PC-9 (cell line): ENCODE measurements around the gene PRXL2A. TPM values are rescaled to one million over a fixed set of nuclear protein-coding genes. Genes with fewer than 3 reads are reported as not detected.

ENCODE experiments used
- BruUV-seq: library from RNA; stranded (reverse); fragments of 400-500 nt; replicated peaks from 2 replicates; lab custom pipeline; 2021; lab: Mats Ljungman, UMichigan
- CTCF ChIA-PET: fragments of 300-600 bp; sonication (Branson Sonifier 250); formaldehyde crosslinking; loops from one replicate; lab custom pipeline; 2022; ENCODE audit warnings: antibody characterized with exemption; lab: Charles Lee
- POLR2A ChIA-PET: fragments of 300-600 bp; sonication (Branson Sonifier 250); formaldehyde crosslinking; loops from one replicate; lab custom pipeline; 2022; ENCODE audit warnings: antibody characterized with exemption; ENCODE audit not compliant: unreplicated experiment; lab: Charles Lee
- DNase-seq, 2 experiments: peaks; one replicate each; pipeline versions ENCODE4 v3.0.0 to v3.0.0-alpha.2; 2015 to 2022; ENCODE audit warnings: mixed read lengths in 1 of 2
- H2AFZ ChIP-seq: fragments of 200-600 bp; sonication (generic); 2 replicates; pipeline ENCODE4 v1.8.1; 2017; ENCODE audit warnings: antibody characterized with exemption
- H3F3A ChIP-seq: fragments of 200-600 bp; sonication (generic); 2 replicates; pipeline ENCODE4 v1.8.1; 2017; ENCODE audit warnings: antibody characterized with exemption, mild to moderate bottlenecking, low read depth; ENCODE audit not compliant: insufficient read depth
- H3K27ac ChIP-seq: fragments of 200-600 bp; sonication (generic); 2 replicates; pipeline ENCODE4 v1.6.1; 2016; ENCODE audit warnings: mixed run types
- H3K27me3 ChIP-seq: fragments of 200-600 bp; sonication (generic); 2 replicates; pipeline ENCODE4 v1.6.1; 2016; ENCODE audit warnings: low read depth, mixed run types; ENCODE audit not compliant: insufficient read depth
- H3K36me3 ChIP-seq: fragments of 200-600 bp; sonication (generic); 2 replicates; pipeline ENCODE4 v1.6.1; 2016; ENCODE audit warnings: low read depth, mixed run types
- H3K4me1 ChIP-seq: fragments of 200-600 bp; sonication (generic); replicated peaks from 2 replicates; pipeline ENCODE4 v1.6.1; 2016; ENCODE audit warnings: mixed run types; ENCODE audit not compliant: insufficient read depth
- H3K4me2 ChIP-seq: fragments of 200-600 bp; sonication (generic); 2 replicates; pipeline ENCODE4 v1.6.1; 2017; ENCODE audit warnings: mixed run types
- H3K4me3 ChIP-seq: fragments of 200-600 bp; sonication (generic); 2 replicates; pipeline ENCODE4 v1.6.1; 2016; ENCODE audit warnings: mixed run types
- H3K79me2 ChIP-seq: fragments of 200-600 bp; sonication (generic); 2 replicates; pipeline ENCODE4 v1.6.1; 2017; ENCODE audit warnings: low read depth, mixed run types
- H3K9me2 ChIP-seq: fragments of 200-600 bp; sonication (generic); 2 replicates; pipeline ENCODE4 v1.8.1; 2017; ENCODE audit warnings: mild to moderate bottlenecking; ENCODE audit not compliant: insufficient read depth
- H3K9me3 ChIP-seq: fragments of 200-600 bp; sonication (generic); 2 replicates; pipeline ENCODE4 v1.8.1; 2016; ENCODE audit warnings: low read depth; ENCODE audit not compliant: insufficient read depth
- H4K20me1 ChIP-seq: fragments of 200-600 bp; sonication (generic); 2 replicates; pipeline ENCODE4 v1.8.1; 2017; ENCODE audit not compliant: insufficient read depth
- EZH2 ChIP-seq: fragments of 200-600 bp; sonication (generic); IDR thresholded peaks from 2 replicates; pipeline ENCODE4 v1.8.0; 2017; ENCODE audit warnings: antibody characterized with exemption, low read depth
- intact Hi-C: fragments of 100-400 bp; cut with micrococcal nuclease; formaldehyde crosslinking; loops from one replicate; pipeline ENCODE4 v1.10.0; 2022; ENCODE audit not compliant: unreplicated experiment
- total RNA-seq: library from RNA; stranded (reverse); gene quantifications from 2 replicates; pipeline ENCODE4 v1.2.3, GENCODE V29; 2021
- TF ChIP-seq, protein P1 (sequence below): fragments of 200-600 bp; sonication (generic); conservative IDR thresholded peaks from 2 replicates; pipeline ENCODE4 v1.6.1; 2017; ENCODE audit warnings: mixed run types, antibody characterized with exemption, mild to moderate bottlenecking, moderate library complexity

PRXL2A gene
- total RNA-seq, 1 experiment from 2014 or later, result 88.7 TPM

DNA sequence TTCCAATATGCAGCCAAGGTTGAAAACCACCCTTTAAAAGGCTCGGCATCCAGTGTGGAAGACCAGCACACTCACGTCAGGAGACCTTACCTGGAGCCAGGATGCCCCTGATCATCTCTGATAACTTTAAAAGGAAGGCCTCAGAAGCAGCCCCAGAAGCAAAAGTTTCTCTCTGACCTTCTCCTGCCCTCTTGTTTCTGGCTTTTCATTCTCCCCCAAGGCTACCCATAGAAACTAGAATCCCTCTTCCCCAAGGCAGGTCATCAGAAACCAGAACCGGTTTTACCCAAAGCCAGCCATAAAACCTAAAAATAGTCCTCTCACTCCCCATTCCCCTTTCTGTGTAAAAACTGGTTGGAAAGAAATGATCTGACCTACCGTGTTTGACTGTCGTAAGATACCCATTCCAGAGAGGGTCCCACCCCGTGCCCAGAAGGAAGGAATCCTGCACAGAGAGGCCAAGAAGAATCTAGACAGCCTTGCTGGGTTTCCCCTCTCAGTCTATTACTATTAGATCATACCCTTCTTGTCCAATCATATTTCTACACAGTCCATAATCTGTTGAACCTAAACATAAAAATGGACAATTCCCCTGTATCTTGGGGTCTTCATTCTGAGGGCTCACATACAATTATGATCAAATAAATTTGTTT is 28.2 kb downstream of the PRXL2A start:
- no TSS peak for BruUV-seq
- H4K20me1 ChIP-seq, result no peaks in the 10 kb centered on the region
- no peaks in the 10 kb centered on the region for H3K79me2 ChIP-seq
- no peak overlapping the region for H3K4me3 ChIP-seq
- intact Hi-C loops, result no loop called here
- CTCF ChIA-PET, result no interaction called here
- no peaks in the 10 kb centered on the region for H3K27me3 ChIP-seq
- no peak for TF ChIP-seq EZH2
- TF ChIP-seq, protein P1, sequence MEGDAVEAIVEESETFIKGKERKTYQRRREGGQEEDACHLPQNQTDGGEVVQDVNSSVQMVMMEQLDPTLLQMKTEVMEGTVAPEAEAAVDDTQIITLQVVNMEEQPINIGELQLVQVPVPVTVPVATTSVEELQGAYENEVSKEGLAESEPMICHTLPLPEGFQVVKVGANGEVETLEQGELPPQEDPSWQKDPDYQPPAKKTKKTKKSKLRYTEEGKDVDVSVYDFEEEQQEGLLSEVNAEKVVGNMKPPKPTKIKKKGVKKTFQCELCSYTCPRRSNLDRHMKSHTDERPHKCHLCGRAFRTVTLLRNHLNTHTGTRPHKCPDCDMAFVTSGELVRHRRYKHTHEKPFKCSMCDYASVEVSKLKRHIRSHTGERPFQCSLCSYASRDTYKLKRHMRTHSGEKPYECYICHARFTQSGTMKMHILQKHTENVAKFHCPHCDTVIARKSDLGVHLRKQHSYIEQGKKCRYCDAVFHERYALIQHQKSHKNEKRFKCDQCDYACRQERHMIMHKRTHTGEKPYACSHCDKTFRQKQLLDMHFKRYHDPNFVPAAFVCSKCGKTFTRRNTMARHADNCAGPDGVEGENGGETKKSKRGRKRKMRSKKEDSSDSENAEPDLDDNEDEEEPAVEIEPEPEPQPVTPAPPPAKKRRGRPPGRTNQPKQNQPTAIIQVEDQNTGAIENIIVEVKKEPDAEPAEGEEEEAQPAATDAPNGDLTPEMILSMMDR, result no peak
- H3K4me1 ChIP-seq, result peaks cover 37% of the 10 kb centered on the region
- DNase-seq, result peak in 1 of 2 experiments; percentile 80
- H3K9me2 ChIP-seq, result no peaks in the 10 kb centered on the region
- no peaks in the 10 kb centered on the region for H3K9me3 ChIP-seq
- peak overlapping the region; percentile 24 for H3K4me2 ChIP-seq
- no peak overlapping the region for H2AFZ ChIP-seq
- peaks cover 35% of the 10 kb centered on the region for H3F3A ChIP-seq
- 0 out of 2 replicates have a peak, but pooled peaks cover 8% of the 10 kb centered on the region for H3K36me3 ChIP-seq
- POLR2A ChIA-PET, result no interaction called here
- H3K27ac ChIP-seq, result peak overlapping the region; percentile 68

DNA sequence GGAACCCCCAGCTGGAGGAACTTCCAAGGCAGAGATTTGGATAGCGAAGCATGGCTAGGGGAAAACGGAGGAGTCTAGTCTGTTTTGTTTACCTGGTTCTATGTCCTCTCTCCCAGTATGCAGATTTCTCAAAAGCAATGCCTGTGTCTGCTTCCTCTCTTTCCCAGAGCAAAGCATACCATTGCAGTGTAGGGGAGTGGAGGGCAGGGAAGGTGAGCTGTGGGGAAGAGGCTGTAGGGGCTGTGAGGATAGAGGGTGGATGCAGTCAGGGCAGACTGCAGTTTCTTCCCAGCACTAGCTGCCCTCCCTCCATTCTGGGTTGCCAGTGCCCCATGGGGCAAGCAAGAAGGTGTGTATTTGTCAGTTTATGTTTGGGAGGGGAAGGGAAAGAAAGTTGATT is 28.9 kb downstream of the PRXL2A start:
- ChIA-PET POLR2A (no interaction called here), CTCF (no interaction called here)
- intact Hi-C loops, result no loop called here
- H2AFZ ChIP-seq, result no peak overlapping the region
- H3F3A ChIP-seq, result peaks cover 35% of the 10 kb centered on the region
- no peak overlapping the region for H3K4me3 ChIP-seq
- no peaks in the 10 kb centered on the region for H3K79me2 ChIP-seq
- H3K9me3 ChIP-seq, result no peaks in the 10 kb centered on the region
- no peaks in the 10 kb centered on the region for H3K27me3 ChIP-seq
- H3K9me2 ChIP-seq, result no peaks in the 10 kb centered on the region
- H3K27ac ChIP-seq, result peak overlapping the region; percentile 68
- no peak for TF ChIP-seq EZH2
- TF ChIP-seq, protein P1, result no peak
- no peaks in the 10 kb centered on the region for H4K20me1 ChIP-seq
- BruUV-seq, result no TSS peak
- H3K4me2 ChIP-seq, result peak overlapping the region; percentile 24
- 0 out of 2 replicates have a peak, but pooled peaks cover 1% of the 10 kb centered on the region for H3K36me3 ChIP-seq
- no peak for DNase-seq
- H3K4me1 ChIP-seq, result peaks cover 37% of the 10 kb centered on the region

DNA sequence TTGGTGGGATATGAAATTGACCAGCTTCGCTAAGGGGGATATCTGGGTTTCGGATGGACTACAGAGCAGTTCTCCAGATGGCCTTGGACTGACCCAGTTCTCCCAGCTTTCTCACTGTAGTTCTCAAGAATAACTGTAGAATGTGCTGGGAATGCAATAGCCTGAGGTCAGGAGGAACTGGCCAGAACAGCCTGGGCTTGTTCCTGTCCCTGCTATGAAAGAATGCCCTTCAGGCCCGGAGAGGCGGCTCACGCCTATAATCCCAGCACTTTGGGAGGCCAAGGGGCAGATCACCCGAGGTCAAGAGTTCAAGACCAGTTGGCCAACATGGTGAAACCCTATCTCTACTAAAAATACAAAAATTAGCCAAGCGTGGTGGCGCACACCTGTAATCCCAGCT is 33.5 kb downstream of the PRXL2A start:
- no peak for DNase-seq
- no peaks in the 10 kb centered on the region for H4K20me1 ChIP-seq
- H2AFZ ChIP-seq, result no peak overlapping the region
- CTCF ChIA-PET, result interaction anchor here (1.7 kb wide), 1 partner anchor 12 kb away, joined by 14 read pairs; no protein-coding TSS in a partner anchor
- H3K9me3 ChIP-seq, result no peaks in the 10 kb centered on the region
- intact Hi-C loops, result loop anchor here (5.0 kb wide), 3 partner anchors 155 to 255 kb away; no protein-coding TSS in a partner anchor
- POLR2A ChIA-PET, result no interaction called here
- peaks cover 46% of the 10 kb centered on the region for H3K4me1 ChIP-seq
- H3K27me3 ChIP-seq, result no peaks in the 10 kb centered on the region
- peaks cover 27% of the 10 kb centered on the region for H3F3A ChIP-seq
- H3K4me2 ChIP-seq, result no peak overlapping the region
- no peak for TF ChIP-seq EZH2
- TF ChIP-seq, protein P1, result no peak
- H3K9me2 ChIP-seq, result no peaks in the 10 kb centered on the region
- no peak overlapping the region for H3K4me3 ChIP-seq
- H3K36me3 ChIP-seq, result no peaks in the 10 kb centered on the region
- no peaks in the 10 kb centered on the region for H3K79me2 ChIP-seq
- BruUV-seq, result no TSS peak
- no peak overlapping the region for H3K27ac ChIP-seq
